GM21367 (cell line): ENCODE results near the gene MPP4.

Experiments used
- ATAC-seq: cut with Tn5 transposase; IDR thresholded peaks from one replicate; pipeline ENCODE4 v1.9.1; 2021; ENCODE audit not compliant: unreplicated experiment

Gene MPP4

GRCh38 chr2:201630577-201630976 lies 67.9 kb downstream of the MPP4 start:
- ATAC-seq, result no peak

- ATAC-seq, result no peak
Measured at GRCh38 chr2:201628545-201628944, 69.9 kb downstream of the MPP4 start.

GRCh38 chr2:201622306-201622970 lies 76.0 kb downstream of the MPP4 start:
- no peak for ATAC-seq

GRCh38 chr2:201621293-201621999 lies 77.0 kb downstream of the MPP4 start:
- ATAC-seq, result no peak

- ATAC-seq, result no peak
Measured at GRCh38 chr2:201618744-201619662, 79.4 kb downstream of the MPP4 start.

- no peak for ATAC-seq
Measured at GRCh38 chr2:201608021-201608420, 90.4 kb downstream of the MPP4 start.

GRCh38 chr2:201607568-201607967 lies 90.9 kb downstream of the MPP4 start:
- no peak for ATAC-seq

GRCh38 chr2:201600906-201601305 lies 97.5 kb downstream of the MPP4 start:
- ATAC-seq, result no peak

- no peak for ATAC-seq
Measured at GRCh38 chr2:201597397-201597796, 101.0 kb downstream of the MPP4 start.
